Panc1 (cell line): Measurements from ENCODE around the gene KRT35. TPM values are rescaled to one million over a fixed set of nuclear protein-coding genes. Genes with fewer than 3 reads are reported as not detected.

Experiments used
- ATAC-seq: fragments of 200-7000 bp; cut with Tn5 transposase; 2 replicates; pipeline ENCODE4 v1.9.1; 2020; ENCODE audit warnings: mild to moderate bottlenecking, moderate library complexity
- BruUV-seq: library from RNA; stranded (reverse); fragments of 400-500 nt; replicated peaks from 2 replicates; lab custom pipeline; 2021; lab: Mats Ljungman, UMichigan
- CTCF ChIA-PET: fragments of 300-600 bp; sonication (Branson Sonifier 250); formaldehyde crosslinking; loops from one replicate; lab custom pipeline; 2022; ENCODE audit warnings: antibody characterized with exemption; lab: Charles Lee
- POLR2A ChIA-PET: fragments of 300-600 bp; sonication (Branson Sonifier 250); formaldehyde crosslinking; loops from one replicate; lab custom pipeline; 2022; ENCODE audit warnings: antibody characterized with exemption; lab: Charles Lee
- DNase-seq: peaks from one replicate; pipeline ENCODE4 v3.0.0-alpha.2; 2010; ENCODE audit warnings: low read depth, low spot score
- H3K27ac ChIP-seq: 2 replicates; pipeline ENCODE4 v1.5.1; 2011; ENCODE audit warnings: mild to moderate bottlenecking, low read length, inconsistent platforms
- H3K27me3 ChIP-seq: fragments of 200-500 bp; sonication (Bioruptor generic); 2 replicates; pipeline ENCODE4 v1.6.0; 2014; ENCODE audit warnings: low read length, inconsistent platforms; ENCODE audit not compliant: control insufficient read depth, insufficient read depth
- H3K36me3 ChIP-seq: fragments of 200-500 bp; sonication (Bioruptor generic); 2 replicates; pipeline ENCODE4 v1.5.1; 2014; ENCODE audit warnings: inconsistent platforms, mild to moderate bottlenecking, low read length, moderate library complexity; ENCODE audit not compliant: control insufficient read depth, insufficient read depth
- H3K4me1 ChIP-seq: 2 replicates; pipeline ENCODE4 v1.5.1; 2011; ENCODE audit warnings: inconsistent platforms, mild to moderate bottlenecking, low read length, moderate library complexity; ENCODE audit not compliant: control insufficient read depth, insufficient read depth
- H3K4me3 ChIP-seq, 2 experiments: 2 replicates each; pipeline ENCODE4 v1.5.1; 2011 to 2012; ENCODE audit warnings: low read depth in 2 of 2, low read length in 2 of 2, mild to moderate bottlenecking in 2 of 2, inconsistent platforms in 1 of 2, moderate library complexity in 1 of 2
- H3K9me3 ChIP-seq: fragments of 200-500 bp; sonication (Bioruptor generic); 2 replicates; pipeline ENCODE4 v1.5.1; 2014; ENCODE audit warnings: low read depth, mild to moderate bottlenecking, inconsistent platforms, low read length, moderate library complexity; ENCODE audit not compliant: control insufficient read depth, insufficient read depth
- CTCF ChIP-seq: fragments of 450-650 bp; IDR thresholded peaks from 2 replicates; pipeline ENCODE4 v1.5.1; 2017; ENCODE audit warnings: mild to moderate bottlenecking
- POLR2AphosphoS5 ChIP-seq: IDR thresholded peaks from 2 replicates; pipeline ENCODE4 v1.6.1; 2012; ENCODE audit warnings: mild to moderate bottlenecking, low read depth, low read length, moderate library complexity
- REST ChIP-seq, 2 experiments: IDR thresholded peaks; 2 replicates each; pipeline ENCODE4 v1.6.1; 2011 to 2012; ENCODE audit warnings: low read depth in 2 of 2, control low read depth in 1 of 2, low read length in 1 of 2, mild to moderate bottlenecking in 1 of 2, moderate library complexity in 1 of 2; ENCODE audit not compliant: insufficient read depth in 1 of 2
- SIN3A ChIP-seq: IDR thresholded peaks from 2 replicates; pipeline ENCODE4 v1.6.1; 2012; ENCODE audit warnings: low read depth, mild to moderate bottlenecking, low read length, moderate library complexity, borderline replicate concordance; ENCODE audit not compliant: insufficient read depth
- TCF7L2 ChIP-seq: IDR thresholded peaks from 2 replicates; pipeline ENCODE4 v1.6.1; 2011; ENCODE audit warnings: mild to moderate bottlenecking, low read depth, low read length, inconsistent platforms
- in situ Hi-C: cut with HindIII; loops from 2 replicates; pipeline ENCODE4 v1.10.0; 2016; ENCODE audit warnings: low sequenced_read_pairs, low pct_unique_long_range_greater_than_20kb
- intact Hi-C: fragments of 100-400 bp; cut with micrococcal nuclease; formaldehyde crosslinking; loops from one replicate; pipeline ENCODE4 v1.10.0; 2022; ENCODE audit not compliant: unreplicated experiment
- total RNA-seq: library from RNA; stranded (reverse); gene quantifications from one replicate; pipeline ENCODE4 v1.2.1, GENCODE V29; 2021; ENCODE audit not compliant: unreplicated experiment

KRT35 gene
- total RNA-seq, 1 experiment from 2014 or later = not detected

- ATAC-seq (peak; percentile 23), DNase-seq (no peak)
- peaks cover 8% of the 10 kb centered on the region for H3K36me3 ChIP-seq
- in situ Hi-C loops = no loop called here
- TF ChIP-seq POLR2AphosphoS5 = peak; percentile 90
- TF ChIP-seq REST (IDR thresholded peaks at IDR 0.05; ENCODE audit: insufficient read depth in 1 of 2, low read depth in 2 of 2, low read length in 1 of 2) = peak in 1 of 2 experiments; percentile 38; a peak in 1 of 4 replicates
- peak; percentile 45; the same call in 1 of the 2 replicates for TF ChIP-seq TCF7L2
- peak; percentile 93; the same call in 1 of the 2 replicates for TF ChIP-seq SIN3A
- TF ChIP-seq CTCF = no peak
- ChIA-PET CTCF (interaction anchor here (0.5 to 6.0 kb wide), 4 partner anchors 26 to 143 kb away, joined by 3 to 46 read pairs (median 6); no protein-coding TSS in a partner anchor), POLR2A (interaction anchor here (0.7 kb wide), 1 partner anchor 26 kb away, joined by 3 read pairs; no protein-coding TSS in a partner anchor)
- H3K27me3 ChIP-seq = no peaks in the 10 kb centered on the region
- H3K4me1 ChIP-seq = peaks cover 81% of the 10 kb centered on the region
- peak overlapping the region; percentile 96 for H3K27ac ChIP-seq
- peak overlapping the region; percentile 2 to 84; a peak in 2 of 4 replicates for H3K4me3 ChIP-seq
- BruUV-seq = no TSS peak
- intact Hi-C loops = loop anchor here (10.0 kb wide), 1 partner anchor 618 kb away; no protein-coding TSS in a partner anchor
- no peaks in the 10 kb centered on the region for H3K9me3 ChIP-seq
Observed at GRCh38 chr17:41522301-41523224, 41.6 kb upstream of the KRT35 start.

- TF ChIP-seq POLR2AphosphoS5 (peak; percentile 10; the same call in 1 of the 2 replicates), REST (IDR thresholded peaks at IDR 0.05; ENCODE audit: insufficient read depth in 1 of 2, low read depth in 2 of 2, low read length in 1 of 2) (no peak)
- Histone ChIP-seq H3K4me1 (peaks cover 86% of the 10 kb centered on the region), H3K9me3 (no peaks in the 10 kb centered on the region), H3K27me3 (no peaks in the 10 kb centered on the region), H3K27ac (peak overlapping the region; percentile 96), H3K36me3 (peaks cover 5% of the 10 kb centered on the region), H3K4me3 (peak overlapping the region in 1 of 2 experiments; percentile 9; a peak in 1 of 4 replicates)
- ChIA-PET POLR2A (interaction anchor here (0.7 to 1.1 kb wide), 3 partner anchors 8 to 27 kb away, joined by 3 to 4 read pairs (median 3); no protein-coding TSS in a partner anchor), CTCF (interaction anchor here (0.6 to 6.0 kb wide), 5 partner anchors 27 to 720 kb away, joined by 4 to 46 read pairs (median 7); no protein-coding TSS in a partner anchor)
- in situ Hi-C loops = no loop called here
- DNase-seq = peak; percentile 74
- no TSS peak for BruUV-seq
- intact Hi-C loops = loop anchor here (10.0 kb wide), 1 partner anchor 617 kb away; no protein-coding TSS in a partner anchor
- peak; percentile 63 for ATAC-seq
Observed at GRCh38 chr17:41521574-41522261, 40.8 kb upstream of the KRT35 start.
